ENCODE measurements around the gene MCF2L.
"Not testable (repeated sequence)": the region's sequence is repeated elsewhere in the genome, so short reads cannot be mapped to it uniquely, and the experiment has no call there.

The MCF2L gene

GRCh38 chr13:113102727-113103126 is 133.7 kb downstream of the MCF2L start:
- DNase-seq = no peak

- no peak for DNase-seq
Measured at GRCh38 chr13:113103646-113104045, 134.6 kb downstream of the MCF2L start.

- DNase-seq = no peak
Measured at GRCh38 chr13:113105032-113105920, 136.3 kb downstream of the MCF2L start, which contains the start of gene F7. F7 (plus strand) TSS chr13:113105791; CDS start chr13:113105842, 51 bp downstream.

GRCh38 chr13:113105921-113106452 is 137.0 kb downstream of the MCF2L start:
- DNase-seq = no peak

GRCh38 chr13:113106711-113107351 is 137.8 kb downstream of the MCF2L start:
- no peak for DNase-seq

- DNase-seq = not testable (repeated sequence)
Measured at GRCh38 chr13:113108521-113108920, 139.5 kb downstream of the MCF2L start.

- DNase-seq = no peak
Measured at GRCh38 chr13:113109151-113110047, 140.4 kb downstream of the MCF2L start.

- no peak for DNase-seq
Measured at GRCh38 chr13:113110048-113110851, 141.2 kb downstream of the MCF2L start.

GRCh38 chr13:113110852-113111315 is 141.9 kb downstream of the MCF2L start:
- no peak for DNase-seq

GRCh38 chr13:113111821-113112220 is 142.8 kb downstream of the MCF2L start:
- DNase-seq = not testable (repeated sequence)

- not testable (repeated sequence) for DNase-seq
Measured at GRCh38 chr13:113112475-113112874, 143.5 kb downstream of the MCF2L start.

- DNase-seq = no peak
Measured at GRCh38 chr13:113112893-113113845, 144.2 kb downstream of the MCF2L start.

GRCh38 chr13:113113846-113114271 is 144.8 kb downstream of the MCF2L start:
- DNase-seq = no peak

GRCh38 chr13:113114511-113115362 is 145.7 kb downstream of the MCF2L start:
- no peak for DNase-seq

GRCh38 chr13:113115363-113116205 is 146.6 kb downstream of the MCF2L start:
- DNase-seq = no peak

GRCh38 chr13:113116206-113116800 is 147.3 kb downstream of the MCF2L start:
- no peak for DNase-seq

- no peak for DNase-seq
Measured at GRCh38 chr13:113116871-113117271, 147.9 kb downstream of the MCF2L start.

- no peak for DNase-seq
Measured at GRCh38 chr13:113117335-113117872, 148.4 kb downstream of the MCF2L start.
